GM19463 (cell line): Measurements from ENCODE around the gene KMT2B.

Source experiments
- ATAC-seq: cut with Tn5 transposase; IDR thresholded peaks from one replicate; pipeline ENCODE4 v1.9.1; 2021; ENCODE audit warnings: mild to moderate bottlenecking, moderate library complexity; ENCODE audit not compliant: unreplicated experiment

The KMT2B gene

GRCh38 chr19:35777086-35777841, 59.5 kb downstream of the KMT2B start:
- ATAC-seq: no peak

DNA sequence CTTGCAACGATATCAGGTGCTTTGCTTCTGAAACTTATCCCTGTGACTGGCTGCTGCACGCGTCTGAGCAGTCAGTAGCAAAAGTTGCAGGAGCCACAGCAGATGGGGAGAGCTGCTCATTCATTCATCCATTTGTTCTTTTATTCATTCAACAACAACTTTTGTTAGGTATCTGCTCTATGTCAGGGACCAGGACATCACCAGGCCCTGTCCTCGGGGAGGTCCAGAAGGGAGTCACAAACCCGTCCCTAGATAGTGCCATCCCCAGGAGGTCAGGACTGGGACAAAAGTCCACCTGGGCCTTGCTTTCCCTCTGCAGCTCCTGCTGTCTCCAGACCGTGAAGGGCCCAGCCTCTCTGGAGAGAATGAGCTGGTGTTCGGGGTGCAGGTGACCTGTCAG, 60.2 kb downstream of the KMT2B start:
- no peak for ATAC-seq

DNA sequence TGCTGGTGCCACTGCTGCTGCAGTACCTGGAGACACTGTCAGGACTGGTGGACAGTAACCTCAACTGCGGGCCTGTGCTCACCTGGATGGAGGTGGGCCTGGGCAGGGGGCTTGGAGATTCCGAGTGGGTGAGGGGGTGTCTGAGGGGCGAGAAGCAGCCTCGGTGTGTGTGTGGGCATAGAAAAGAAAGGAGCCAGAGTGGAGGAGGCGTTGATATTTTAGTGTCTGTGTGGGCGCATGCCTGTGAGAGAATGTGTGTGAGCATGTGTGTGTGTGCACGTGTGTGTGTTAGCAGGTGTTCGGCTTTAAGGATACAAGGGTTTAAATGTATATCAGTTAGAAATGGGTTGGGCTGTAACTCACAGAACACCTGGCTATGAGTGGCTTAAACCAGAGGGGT, 61.2 kb downstream of the KMT2B start:
- no peak for ATAC-seq

DNA sequence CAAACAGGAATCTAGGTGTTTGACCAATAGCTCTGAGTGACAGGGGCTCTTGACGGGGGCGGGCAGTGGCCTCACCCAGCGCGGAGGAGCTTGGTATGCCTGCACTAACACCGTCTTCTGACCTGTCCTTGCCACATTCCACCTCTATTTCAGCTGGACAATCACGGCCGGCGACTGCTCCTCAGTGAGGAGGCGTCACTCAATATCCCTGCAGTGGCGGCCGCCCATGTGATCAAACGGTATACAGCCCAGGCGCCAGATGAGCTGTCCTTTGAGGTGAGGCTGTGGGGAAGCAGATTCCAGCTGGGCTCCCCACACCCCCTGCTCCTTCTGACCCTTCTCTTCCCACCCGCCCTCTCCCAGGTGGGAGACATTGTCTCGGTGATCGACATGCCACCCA, 62.3 kb downstream of the KMT2B start:
- ATAC-seq: no peak

DNA sequence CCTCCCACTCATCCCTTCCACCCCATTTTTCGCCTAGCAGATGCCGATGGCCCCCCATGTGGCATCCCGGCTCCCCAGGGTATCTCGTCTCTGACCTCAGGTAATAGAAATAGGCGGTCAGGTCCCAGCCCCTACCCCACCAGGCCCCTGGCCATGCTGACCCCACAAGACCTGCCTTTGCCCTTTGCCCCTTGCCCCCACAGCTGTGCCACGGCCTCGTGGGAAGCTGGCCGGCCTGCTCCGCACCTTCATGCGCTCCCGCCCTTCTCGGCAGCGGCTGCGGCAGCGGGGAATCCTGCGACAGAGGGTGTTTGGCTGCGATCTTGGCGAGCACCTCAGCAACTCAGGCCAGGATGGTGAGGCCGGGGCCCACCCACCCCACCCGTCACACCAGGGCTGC, 62.9 kb downstream of the KMT2B start:
- ATAC-seq: no peak

DNA sequence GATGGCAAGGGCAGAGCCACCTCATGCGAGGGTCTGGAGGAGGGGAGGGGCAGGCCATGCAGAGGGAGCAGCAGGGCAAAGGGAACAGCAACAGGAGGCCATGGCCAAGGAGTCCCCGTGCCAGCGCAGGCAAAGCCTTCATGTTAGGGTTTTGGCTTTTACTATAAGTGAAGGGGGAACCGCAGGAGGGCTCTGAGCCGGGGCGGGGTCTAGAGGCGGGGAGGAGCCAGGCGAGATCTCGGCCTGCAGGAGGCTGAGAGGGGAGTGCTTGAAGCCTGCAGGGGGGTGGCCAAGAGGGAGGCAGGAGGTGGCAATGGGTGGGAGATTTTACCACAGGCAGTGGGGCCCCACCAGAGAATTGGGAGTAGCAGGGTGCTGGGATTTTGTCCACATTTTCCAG, 63.8 kb downstream of the KMT2B start:
- ATAC-seq: no peak

DNA sequence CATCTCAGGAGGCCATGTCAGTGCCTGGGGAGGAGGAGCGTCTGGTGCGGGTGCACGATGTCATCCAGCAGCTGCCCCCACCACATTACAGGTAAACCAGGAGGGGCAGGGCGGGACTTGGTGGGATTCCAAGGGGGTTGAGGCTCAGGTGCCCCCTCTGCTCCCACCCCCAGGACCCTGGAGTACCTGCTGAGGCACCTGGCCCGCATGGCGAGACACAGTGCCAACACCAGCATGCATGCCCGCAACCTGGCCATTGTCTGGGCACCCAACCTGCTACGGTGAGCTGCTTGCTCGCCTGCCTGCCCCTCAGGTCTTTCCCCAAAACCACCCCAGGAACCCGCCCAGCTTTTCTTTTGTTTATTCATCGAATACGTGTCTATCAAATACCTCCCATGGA, 64.8 kb downstream of the KMT2B start:
- ATAC-seq: no peak

DNA sequence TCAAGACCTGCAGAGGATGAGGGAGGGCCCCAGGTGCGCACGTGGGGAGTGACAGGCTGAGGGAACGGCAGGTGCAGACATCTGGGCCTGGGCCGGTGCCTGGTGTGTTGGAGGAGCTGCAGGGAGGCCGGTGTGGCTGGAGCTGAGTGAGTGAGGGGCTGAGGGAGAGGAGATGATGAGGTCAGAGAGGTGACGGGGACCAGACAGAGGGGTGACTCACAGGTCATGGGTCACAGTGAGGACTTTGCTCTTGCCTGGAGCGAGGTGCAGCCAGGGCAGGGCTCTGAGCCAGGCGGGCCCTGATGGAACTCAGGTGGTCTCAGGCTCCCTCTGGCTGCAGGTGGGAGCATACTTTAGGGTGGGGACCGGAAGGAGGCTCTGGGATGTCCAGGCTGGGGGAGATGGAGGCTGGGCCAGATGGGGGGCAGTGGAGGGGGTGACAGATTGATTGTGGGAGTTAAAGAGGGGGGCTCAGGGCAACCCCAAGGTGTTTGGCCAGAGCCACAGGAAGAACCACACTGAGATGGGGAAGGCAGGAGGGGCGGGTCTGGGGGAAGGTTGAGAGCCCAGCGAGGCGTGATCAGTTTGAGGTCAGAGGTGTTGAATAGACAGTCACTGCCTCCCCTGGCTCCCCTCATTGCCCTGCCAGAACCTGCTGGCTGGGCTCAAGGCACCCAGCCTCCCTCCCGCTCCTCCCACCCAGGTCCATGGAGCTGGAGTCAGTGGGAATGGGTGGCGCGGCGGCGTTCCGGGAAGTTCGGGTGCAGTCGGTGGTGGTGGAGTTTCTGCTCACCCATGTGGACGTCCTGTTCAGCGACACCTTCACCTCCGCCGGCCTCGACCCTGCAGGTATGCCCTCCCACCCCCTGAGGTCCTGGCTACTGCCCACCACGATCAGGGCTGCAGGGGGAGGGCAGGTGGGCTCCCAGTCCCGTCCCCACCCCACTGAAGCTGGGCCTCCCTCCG, 65.9 kb downstream of the KMT2B start:
- ATAC-seq: no peak

DNA sequence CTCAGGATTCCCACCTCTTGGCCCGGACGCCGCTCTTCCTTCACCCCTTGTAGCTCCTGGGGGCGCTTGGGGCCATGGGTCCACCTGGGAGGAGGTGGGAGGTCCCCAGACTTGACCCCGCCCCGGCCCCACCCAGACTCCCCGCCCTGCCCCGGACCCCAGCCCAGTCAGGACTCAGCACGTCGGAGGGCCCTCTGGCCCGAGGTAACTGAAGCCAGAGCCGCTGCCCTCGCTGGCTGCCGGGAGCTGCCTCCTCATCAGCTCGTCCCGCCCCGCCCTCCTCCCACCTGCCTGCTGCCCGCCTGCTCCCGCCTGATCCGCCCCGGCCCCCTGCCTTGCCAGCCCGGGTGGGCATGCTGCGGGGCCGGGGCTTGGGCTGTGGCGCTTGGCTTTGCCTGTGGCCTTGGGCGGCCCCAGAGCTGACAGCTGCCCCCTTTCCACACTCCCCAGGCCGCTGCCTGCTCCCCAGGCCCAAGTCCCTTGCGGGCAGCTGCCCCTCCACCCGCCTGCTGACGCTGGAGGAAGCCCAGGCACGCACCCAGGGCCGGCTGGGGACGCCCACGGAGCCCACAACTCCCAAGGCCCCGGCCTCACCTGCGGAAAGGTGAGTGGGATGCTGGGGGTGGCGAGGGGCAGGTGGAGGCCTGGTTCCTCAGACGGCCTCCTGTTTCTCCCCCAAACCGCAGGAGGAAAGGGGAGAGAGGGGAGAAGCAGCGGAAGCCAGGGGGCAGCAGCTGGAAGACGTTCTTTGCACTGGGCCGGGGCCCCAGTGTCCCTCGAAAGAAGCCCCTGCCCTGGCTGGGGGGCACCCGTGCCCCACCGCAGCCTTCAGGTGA, 66.9 kb downstream of the KMT2B start:
- ATAC-seq: no peak

DNA sequence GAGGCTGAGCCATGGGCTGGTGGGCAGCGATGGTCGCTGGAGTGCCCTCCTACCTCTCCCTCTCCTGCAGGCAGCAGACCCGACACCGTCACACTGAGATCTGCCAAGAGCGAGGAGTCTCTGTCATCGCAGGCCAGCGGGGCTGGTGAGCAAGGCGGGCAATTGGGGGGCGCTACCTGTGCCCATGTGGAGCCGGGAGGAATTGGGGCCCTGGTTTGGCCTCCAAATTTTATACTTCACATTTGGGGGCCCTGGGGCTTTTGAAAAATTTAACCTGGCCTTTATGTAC, 67.5 kb downstream of the KMT2B start:
- ATAC-seq: no peak

- no peak for ATAC-seq
These were observed 68.7 kb downstream of the KMT2B start for GRCh38 chr19:35786299-35787160.

DNA sequence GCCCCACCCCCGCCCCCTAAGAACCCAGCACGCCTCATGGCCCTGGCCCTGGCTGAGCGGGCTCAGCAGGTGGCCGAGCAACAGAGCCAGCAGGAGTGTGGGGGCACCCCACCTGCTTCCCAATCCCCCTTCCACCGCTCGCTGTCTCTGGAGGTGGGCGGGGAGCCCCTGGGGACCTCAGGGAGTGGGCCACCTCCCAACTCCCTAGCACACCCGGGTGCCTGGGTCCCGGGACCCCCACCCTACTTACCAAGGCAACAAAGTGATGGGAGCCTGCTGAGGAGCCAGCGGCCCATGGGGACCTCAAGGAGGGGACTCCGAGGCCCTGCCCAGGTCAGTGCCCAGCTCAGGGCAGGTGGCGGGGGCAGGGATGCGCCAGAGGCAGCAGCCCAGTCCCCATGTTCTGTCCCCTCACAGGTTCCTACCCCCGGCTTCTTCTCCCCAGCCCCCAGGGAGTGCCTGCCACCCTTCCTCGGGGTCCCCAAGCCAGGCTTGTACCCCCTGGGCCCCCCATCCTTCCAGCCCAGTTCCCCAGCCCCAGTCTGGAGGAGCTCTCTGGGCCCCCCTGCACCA, 69.5 kb downstream of the KMT2B start:
- ATAC-seq: no peak
